Measurements from ENCODE around the gene GSPT1.
A peak's percentile ranks its signal among the peaks of the same experiment; 100 is the strongest.
"Not testable (repeated sequence)": the region's sequence is repeated elsewhere in the genome, so short reads cannot be mapped to it uniquely, and the experiment has no call there.

Gene GSPT1

DNA sequence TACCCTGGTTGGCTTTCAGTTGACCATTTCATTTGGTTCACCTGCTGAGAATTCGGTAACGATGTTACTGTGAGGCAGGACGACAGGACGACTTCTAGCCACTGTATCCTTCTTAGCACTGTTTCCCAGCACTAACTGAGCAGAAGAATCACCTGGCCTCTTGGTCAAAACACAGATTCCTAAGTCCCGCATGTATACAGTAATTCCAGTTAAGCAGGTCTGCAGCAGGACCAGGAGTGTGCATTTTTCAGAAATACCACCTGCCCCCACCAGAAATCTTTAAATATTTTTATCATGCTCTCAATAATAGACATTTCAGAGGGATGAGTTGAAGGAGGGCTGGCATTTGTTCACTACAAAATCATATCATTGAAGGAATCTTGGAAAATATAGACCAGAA is 87.1 kb downstream of the GSPT1 start:
- no peak for DNase-seq
- intact Hi-C loops (cut with DNase I): no loop called here

- intact Hi-C loops (cut with DNase I); DNase-seq: not testable (repeated sequence)
These were observed 90.1 kb downstream of the GSPT1 start for GRCh38 chr16:11825520-11826165.

- DNase-seq: no peak
- intact Hi-C loops (cut with DNase I): no loop called here
These were observed 91.4 kb downstream of the GSPT1 start for GRCh38 chr16:11824362-11824761.

DNA sequence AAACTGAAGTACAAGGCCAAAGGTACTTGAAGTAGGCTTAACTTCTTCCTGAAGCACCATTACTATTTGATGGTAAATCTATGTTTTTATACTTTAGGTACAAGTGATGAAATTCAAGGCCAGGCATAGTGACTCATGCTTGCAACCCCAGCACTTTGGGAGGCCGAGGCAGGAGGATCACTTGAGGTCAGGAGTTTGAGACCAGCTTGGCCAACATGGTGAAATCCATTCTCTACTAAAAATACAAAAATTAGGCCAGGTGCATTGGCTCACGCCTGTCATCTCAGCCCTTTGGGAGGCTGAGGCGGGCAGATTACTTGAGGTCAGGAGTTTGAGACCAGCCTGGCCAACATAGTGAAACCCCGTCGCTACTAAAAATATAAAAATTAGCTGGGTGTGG is 92.1 kb downstream of the GSPT1 start:
- DNase-seq; intact Hi-C loops (cut with DNase I): not testable (repeated sequence)

DNA sequence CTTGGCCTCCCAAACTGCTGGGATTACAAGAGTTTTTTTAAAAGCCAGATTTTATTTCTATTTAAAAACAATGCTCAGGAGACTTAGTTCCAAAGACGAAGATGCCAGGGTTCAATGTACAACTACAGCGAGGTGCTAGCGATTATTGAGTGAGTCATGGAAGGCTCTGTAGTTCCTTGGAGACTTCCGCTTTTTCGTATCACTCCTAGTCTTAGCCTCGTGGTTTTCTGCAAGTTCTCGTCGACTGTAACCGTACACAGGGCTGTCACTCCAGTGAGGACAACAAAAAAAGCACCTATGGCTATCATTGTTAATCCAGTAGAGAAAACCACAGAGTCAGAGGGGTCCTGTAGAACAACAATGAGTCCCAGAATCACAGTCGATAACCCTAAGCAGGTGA is 96.0 kb downstream of the GSPT1 start:
- peak in 1 of 42 donors; percentile 6 for DNase-seq
- intact Hi-C loops (cut with DNase I): no loop called here

- intact Hi-C loops (cut with DNase I): not testable (repeated sequence)
- DNase-seq: peak in 1 of 42 donors; percentile 2
These were observed 96.8 kb downstream of the GSPT1 start for GRCh38 chr16:11818970-11819369.

Data from head of caudate nucleus (tissue), 42 donors.